CD4-positive, alpha-beta T cell treated with Interleukin-15 for 1 hour (primary cell): ENCODE results near the gene HMGN3.
A peak's percentile ranks its signal among the peaks of the same experiment; 100 is the strongest.
"Not testable (repeated sequence)": the region's sequence is repeated elsewhere in the genome, so short reads cannot be mapped to it uniquely, and the experiment has no call there.

Source experiments
- DNase-seq: peaks from one replicate; pipeline ENCODE4 v3.0.0-alpha.2; 2020

HMGN3 gene

DNA sequence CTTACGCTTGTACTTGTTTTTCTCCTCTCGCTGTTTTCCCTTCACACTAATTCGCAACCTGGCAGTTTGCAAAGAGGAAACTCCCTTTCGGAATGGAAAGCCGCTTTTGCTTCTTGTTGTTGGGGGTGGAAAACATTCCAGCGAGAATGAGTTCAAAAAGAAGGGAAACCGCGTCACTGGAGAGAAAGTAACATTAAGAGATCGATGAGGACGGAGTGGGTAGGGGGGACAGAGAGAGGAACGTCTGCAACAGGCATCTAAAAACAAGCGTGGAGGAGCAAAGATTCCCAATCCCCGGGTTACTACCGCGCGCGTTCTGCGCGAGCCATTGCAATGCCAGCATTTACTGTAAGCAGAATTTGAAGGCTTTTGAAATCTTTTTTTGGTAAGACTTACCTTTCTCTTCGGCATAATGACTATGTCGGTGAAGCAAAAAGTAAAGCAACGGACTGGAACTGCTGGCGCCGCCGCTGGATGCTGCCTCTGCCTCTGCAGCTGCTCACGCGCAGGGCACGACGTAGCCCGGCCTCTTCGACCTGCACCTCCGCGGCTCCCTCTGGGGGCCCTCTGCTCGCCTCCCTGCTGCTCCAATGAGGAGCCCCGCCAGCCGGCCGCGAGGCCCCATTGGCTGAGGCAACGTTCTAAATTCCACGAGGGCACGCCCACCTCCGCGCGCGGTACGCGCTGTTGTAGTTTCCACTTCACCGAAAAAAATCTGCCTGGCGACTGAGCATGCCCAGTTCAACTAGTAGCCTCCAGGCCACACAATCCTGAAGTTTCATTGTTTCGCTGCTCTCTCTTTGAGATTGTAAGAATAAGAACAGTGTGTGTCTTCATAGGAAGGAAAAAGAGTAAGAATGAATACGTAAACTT lies at the start of gene HMGN3:
Gene HMGN3 (minus strand): TSS at position 533 of the 873 bp plus-strand sequence.
- DNase-seq: peak; percentile 93

- no peak for DNase-seq
These were observed 46.3 kb upstream of the HMGN3 start for GRCh38 chr6:79280756-79281155.

DNA sequence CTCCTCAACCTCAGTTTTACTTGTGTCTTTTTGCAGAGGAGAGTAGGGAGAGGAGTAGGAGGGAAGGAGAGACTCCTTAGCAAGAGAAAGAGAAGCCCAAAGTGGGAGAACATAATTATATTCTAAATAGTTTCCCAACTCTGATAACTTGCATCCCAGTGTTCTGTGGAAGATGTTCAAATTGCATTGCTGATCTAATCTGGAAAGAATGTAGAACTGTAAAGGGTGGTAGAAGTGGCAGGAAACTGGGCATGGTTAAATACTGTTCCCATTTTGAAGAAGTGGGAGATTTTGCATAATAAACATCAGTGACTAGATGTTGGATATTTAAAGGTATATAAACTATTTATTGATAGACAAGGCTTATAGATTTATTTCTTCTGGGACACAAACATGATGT lies 42.6 kb upstream of the HMGN3 start:
- no peak for DNase-seq

DNA sequence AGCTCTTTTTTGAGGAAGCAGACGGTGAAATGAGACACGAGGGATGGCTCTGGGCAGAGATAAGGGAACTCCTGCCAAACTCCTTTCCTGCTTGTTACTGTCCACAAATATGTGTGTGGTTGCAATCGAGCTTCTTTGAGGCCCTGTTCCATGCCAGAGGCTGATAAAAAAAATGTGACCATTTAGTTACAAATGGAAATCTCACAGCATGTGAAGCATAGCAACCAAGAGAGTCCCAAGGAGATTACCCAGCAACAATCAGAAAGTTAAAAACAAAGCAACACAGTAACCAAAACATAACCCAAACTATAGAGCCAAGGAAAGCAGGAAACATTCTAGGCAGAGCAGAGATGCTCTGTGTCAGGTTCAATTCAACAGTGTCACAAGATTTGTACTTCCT lies 35.4 kb upstream of the HMGN3 start:
- no peak for DNase-seq

- no peak for DNase-seq
These were observed 32.6 kb upstream of the HMGN3 start for GRCh38 chr6:79267128-79267527.

GRCh38 chr6:79266051-79266450 lies 31.6 kb upstream of the HMGN3 start:
- DNase-seq: no peak

DNA sequence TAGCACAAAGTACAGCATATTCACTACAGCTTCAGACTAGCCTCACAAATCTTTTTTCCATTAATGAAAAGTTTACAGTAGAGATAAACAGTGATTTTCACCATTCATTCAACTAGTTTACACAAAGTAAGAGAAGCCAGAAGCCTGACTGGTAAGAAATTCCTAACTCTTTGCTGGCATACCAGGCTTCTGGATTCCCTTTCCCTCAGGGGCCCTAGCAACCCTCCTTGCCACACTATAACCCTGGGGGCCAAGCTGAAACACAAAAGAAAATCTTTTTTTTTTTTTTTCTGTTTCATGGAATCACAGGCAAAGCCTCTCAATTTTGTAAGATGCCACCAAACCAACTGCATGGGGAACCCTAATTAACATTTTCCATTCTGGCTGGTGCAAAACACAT lies 28.9 kb upstream of the HMGN3 start:
- no peak for DNase-seq

DNA sequence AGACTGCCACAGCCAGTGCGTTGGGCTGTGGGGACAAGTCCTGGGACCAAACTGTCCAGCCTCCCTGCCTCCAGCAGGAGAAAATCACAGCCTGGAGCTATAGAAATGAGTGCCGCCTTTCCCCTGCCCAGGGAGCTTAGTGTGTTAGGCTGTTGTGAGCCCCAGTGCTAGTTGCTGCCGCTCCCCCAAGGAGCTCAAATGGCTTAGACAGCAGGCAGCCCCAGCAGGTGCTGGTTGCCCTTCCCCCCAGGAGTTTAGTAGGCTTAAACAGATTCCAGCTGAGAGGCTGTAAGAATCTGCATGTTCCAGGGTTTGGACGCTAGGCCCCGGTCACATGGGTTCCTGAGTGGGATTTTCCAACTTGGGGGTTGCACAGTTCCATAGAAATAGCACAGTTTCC lies 27.2 kb upstream of the HMGN3 start:
- no peak for DNase-seq

DNA sequence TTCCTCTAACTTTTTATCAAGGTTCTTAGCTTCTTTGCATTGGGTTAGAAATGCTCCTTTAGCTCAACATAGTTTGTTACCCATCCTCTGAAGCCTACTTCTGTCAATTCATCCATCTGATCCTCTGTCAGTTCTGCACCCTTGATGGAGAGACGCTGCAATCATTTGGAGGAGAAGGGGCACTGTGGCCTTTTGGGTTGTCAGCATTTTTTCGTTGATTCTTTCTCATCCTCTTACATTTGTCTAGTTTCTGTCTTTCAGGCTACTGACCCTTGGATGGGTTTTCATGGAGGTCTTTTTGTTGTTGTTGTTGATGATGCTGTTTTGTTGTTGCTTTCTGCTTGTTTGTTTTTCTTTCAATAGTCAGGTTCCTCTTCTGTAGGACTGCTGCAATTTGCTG lies 26.3 kb upstream of the HMGN3 start:
- no peak for DNase-seq

- DNase-seq: no peak
These were observed 23.1 kb upstream of the HMGN3 start for GRCh38 chr6:79257381-79258205.

DNA sequence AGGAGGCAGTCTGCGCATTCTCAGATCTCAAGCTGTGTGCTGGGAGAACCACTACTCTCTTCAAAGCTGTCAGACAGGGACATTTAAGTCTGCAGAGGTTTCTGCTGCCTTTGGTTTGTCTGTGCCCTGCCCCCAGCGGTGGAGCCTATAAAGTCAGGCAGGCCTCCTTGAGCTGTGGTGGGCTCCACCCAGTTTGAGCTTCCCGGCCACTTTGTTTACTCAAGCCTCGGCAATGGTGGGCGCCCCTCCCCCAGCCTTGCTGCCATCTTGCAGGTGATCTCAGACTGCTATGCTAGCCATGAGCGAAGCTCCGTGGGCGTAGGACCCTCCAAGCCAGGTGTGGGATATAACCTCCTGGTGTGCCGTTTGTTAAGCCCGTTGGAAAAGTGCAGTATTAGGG lies 22.3 kb upstream of the HMGN3 start:
- DNase-seq: not testable (repeated sequence)

DNA sequence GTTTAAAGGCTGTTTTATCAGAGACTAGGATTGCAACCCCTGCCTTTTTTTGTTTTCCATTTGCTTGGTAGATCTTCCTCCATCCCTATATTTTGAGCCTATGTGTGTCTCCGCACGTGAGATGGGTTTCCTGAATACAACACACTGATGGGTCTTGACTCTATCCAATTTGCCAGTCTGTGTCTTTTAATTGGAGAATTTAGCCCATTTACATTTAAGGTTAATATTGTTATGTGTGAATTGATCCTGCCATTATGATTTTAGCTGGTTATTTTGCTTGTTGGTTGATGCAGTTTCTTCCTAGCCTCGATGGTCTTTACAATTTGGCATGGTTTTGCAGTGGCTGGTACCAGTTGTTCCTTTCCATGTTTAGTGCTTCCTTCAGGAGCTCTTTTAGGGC lies 20.6 kb upstream of the HMGN3 start:
- not testable (repeated sequence) for DNase-seq

DNA sequence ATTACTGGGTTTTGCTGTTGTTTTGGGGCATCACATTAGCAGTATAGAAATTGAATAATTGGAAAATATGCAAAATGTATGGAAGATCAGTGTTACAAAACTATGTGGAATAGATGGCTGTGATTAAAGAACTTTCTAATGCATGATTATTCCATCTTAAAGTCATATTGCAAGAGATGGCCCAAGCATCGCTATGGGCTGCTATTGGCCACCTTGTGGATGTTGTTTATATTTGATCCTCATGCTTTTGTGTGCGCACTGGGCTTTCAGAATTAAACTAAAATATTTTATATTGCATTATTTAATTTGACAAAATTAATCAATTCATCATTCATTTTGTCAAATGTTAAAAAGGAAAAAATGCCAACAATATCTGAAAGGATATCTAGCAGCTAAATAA lies 16.1 kb upstream of the HMGN3 start:
- no peak for DNase-seq

DNA sequence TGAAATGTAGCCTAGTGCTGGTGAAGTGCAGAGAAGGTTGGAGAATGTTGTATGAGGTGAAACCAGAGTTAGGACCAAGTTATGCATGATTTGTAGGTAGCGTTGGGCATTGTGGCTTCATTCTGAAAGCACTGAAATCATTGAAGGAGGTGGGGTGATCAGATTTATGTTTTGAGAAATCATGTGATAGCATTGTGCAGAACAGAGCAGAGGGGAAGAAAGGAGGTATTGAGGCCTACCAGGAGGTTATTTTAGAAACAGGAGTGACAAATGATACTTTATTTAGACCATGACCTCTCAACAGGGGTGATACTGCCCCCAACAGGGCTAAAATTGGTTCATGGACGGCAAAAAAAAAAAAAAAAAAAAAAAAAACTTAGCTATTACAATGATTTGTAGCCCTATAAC lies 15.6 kb upstream of the HMGN3 start:
- DNase-seq: no peak

GRCh38 chr6:79249136-79249535 lies 14.7 kb upstream of the HMGN3 start:
- DNase-seq: no peak

- DNase-seq: no peak
These were observed 12.4 kb upstream of the HMGN3 start for GRCh38 chr6:79246891-79247290.

GRCh38 chr6:79241228-79241627 lies 6.7 kb upstream of the HMGN3 start:
- DNase-seq: no peak

GRCh38 chr6:79240509-79240908 lies 6.0 kb upstream of the HMGN3 start:
- DNase-seq: no peak

DNA sequence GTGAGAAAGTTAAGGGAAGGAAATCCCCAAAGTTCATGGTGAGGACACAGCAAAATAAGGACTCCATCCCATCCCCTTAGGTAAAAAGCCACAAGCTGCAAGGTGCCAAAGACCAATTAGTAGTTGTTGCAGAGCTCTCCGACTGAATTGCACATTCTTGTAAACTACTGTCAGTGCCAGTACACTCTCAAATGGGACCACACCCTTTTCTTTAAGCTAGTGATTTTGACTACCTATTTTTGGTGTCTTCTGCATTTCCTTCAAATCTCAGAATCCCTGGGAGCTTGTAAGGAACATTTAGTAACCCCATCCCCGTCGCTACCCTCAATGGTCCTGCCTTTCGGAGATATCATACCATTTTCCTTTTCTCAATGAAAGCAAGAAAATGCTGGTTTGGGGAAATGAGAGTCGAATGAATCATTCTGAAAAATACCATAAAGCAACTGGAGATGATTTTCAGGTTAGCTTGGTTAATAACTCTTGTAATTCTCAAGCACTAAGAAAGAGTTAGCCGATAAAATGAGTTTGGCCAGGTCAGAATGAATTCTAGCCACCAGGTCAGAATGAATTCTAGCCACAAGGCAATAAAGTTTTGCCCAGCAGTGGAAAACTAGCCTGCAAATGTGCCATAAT lies 5.2 kb upstream of the HMGN3 start:
- DNase-seq: no peak

DNA sequence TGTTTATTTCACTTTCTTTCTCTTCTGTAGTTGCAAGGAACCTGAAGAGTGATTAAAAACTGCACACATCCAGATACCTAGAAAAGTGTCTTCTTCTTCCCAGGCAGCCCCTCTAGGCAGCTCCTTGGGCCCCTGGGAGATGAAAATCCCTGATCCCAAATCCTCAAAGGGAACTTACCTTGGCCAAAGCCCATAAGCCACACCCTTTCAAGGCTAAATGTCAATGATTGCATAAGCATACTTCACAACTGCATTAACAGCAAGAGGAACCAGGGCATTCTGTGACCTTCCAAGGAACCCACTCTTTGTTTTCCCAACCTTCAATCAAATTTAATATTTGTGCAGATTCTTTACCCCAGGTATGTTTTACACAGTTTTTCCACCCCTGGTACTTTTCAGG lies 4.4 kb upstream of the HMGN3 start:
- DNase-seq: no peak

DNA sequence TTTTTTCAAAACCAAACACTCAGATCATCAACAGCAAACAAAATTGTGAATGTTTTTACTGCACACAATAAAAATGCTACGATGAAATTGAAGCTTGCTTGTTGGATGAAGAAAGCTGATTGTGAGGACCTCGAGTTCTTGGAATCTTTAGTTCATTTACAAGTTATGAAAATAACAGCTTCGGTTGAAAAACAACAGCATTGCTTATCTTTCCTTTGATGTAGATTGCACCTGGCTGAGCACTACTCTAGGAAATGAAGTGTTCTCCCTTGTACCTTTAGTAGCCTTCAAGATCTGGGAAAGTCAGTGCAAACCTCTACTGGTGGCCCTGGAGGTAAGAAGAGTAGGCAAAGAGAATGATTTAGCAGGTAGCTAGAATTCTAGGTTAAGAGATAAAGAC lies 2.2 kb upstream of the HMGN3 start:
- no peak for DNase-seq

DNA sequence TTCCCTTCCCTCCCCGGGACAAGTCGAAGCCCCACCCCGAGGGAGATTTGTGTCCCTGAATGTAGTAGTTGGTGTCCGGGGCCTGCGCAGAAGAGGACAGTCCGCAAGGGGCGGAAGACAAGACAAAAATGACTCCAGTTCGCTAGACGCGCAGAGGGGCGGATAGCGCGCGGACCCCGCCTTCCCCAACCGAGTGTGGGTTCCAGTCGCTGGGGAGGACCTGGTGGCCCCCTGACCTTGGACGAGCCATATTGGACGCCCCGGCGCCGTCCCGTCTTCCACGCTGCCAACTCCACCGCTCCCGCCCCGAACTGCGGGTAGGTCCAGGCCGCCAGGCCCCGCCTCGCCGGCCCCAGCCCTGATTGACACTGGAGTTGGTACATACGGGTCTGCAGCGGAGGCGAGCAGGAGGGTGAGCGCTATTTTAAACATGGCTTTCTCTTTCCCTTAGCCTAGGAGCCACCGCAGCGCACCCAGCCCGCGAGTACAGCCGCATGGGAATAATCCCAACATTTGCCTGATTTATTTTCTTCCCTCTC lies 802 bp downstream of the HMGN3 start:
- peak; percentile 63 for DNase-seq

DNA sequence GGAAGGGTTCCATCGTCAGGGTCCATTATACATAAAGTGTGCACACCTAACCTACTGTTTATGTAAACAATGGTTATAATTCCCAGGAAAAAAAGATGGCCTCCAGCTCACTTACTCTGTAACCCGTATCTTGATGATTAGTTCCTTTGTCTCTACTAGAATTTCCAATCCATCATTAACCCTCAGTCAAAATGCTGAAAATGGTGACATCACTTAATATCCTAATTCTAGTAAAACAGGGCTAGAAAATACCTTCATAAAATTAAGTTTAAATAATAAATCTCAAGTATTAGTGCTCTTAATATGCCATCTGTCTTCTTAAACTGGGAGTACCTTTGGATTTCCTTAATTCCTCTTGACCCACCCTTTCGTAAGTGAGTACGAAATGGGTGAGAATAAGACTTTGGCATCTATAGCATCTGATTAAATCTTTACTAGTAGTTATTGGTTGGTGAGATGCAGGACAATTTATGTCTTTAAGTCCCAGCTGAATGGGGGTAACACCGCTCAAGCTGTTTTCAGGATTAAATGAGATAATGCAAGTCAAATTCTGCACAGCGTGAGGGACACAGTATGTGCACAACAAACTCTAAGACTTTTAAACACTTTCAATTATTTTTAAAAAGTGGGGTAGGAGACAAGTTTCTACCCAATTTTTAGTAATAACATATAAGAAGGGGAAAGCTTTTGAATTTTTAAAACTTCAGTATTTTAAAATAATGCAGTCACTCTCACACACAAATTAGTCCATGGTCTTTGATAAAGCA lies 1.6 kb downstream of the HMGN3 start:
- DNase-seq: no peak
